SK-N-SH treated with all-trans-retinoic acid at 6 μM for 48 hours (cell line): ENCODE data around the gene KIF26A.

Experiments used
- ATAC-seq: fragments of 200-7000 bp; cut with Tn5 transposase; 3 replicates; pipeline ENCODE4 v1.9.1; 2020; ENCODE audit warnings: mild to moderate bottlenecking, moderate library complexity
- ARNTL ChIP-seq: fragments of 450-650 bp; formaldehyde crosslinking; IDR thresholded peaks from 2 replicates; pipeline ENCODE4 v1.5.0; 2020; ENCODE audit warnings: low read depth, mild to moderate bottlenecking, moderate library complexity, borderline replicate concordance
- BACH2 ChIP-seq: fragments of 250-450 bp; sonication (Bioruptor Pico); IDR thresholded peaks from 2 replicates; pipeline ENCODE4 v1.9.0; 2021; ENCODE audit warnings: mild to moderate bottlenecking, borderline replicate concordance
- CREB5 ChIP-seq: fragments of 250-450 bp; sonication (Bioruptor Pico); IDR thresholded peaks from 2 replicates; pipeline ENCODE4 v1.5.1; 2020; ENCODE audit warnings: low read depth, mild to moderate bottlenecking, moderate library complexity
- CSDC2 ChIP-seq: fragments of 250-450 bp; sonication (Bioruptor Pico); IDR thresholded peaks from 2 replicates; pipeline ENCODE4 v1.5.0; 2020; ENCODE audit warnings: mild to moderate bottlenecking, moderate library complexity
- CSRNP3 ChIP-seq: fragments of 250-450 bp; sonication (Bioruptor Pico); IDR thresholded peaks from 2 replicates; pipeline ENCODE4 v1.5.1; 2021; ENCODE audit warnings: mild to moderate bottlenecking, moderate library complexity
- ESRRG ChIP-seq: fragments of 250-450 bp; sonication (Bioruptor Pico); IDR thresholded peaks from 2 replicates; pipeline ENCODE4 v1.6.1; 2021; ENCODE audit warnings: mild to moderate bottlenecking
- GLIS3 ChIP-seq: fragments of 250-450 bp; sonication (Bioruptor Pico); IDR thresholded peaks from 2 replicates; pipeline ENCODE4 v1.5.0; 2020; ENCODE audit warnings: mild to moderate bottlenecking, moderate library complexity
- ISL1 ChIP-seq: fragments of 250-450 bp; sonication (Bioruptor Pico); IDR thresholded peaks from 2 replicates; pipeline ENCODE4 v2.1.2; 2022; ENCODE audit warnings: mild to moderate bottlenecking, moderate library complexity
- OSR1 ChIP-seq: fragments of 250-450 bp; sonication (Bioruptor Pico); IDR thresholded peaks from 2 replicates; pipeline ENCODE4 v1.8.0; 2022; ENCODE audit warnings: moderate library complexity, mild to moderate bottlenecking, inconsistent platforms
- POU6F1 ChIP-seq: fragments of 250-450 bp; sonication (Bioruptor Pico); IDR thresholded peaks from 2 replicates; pipeline ENCODE4 v1.8.0; 2021; ENCODE audit warnings: low read depth, mild to moderate bottlenecking, moderate library complexity, borderline replicate concordance
- PPARA ChIP-seq: fragments of 250-450 bp; sonication (Bioruptor Pico); IDR thresholded peaks from 2 replicates; pipeline ENCODE4 v1.5.0; 2020; ENCODE audit warnings: mild to moderate bottlenecking, borderline replicate concordance
- SNAI2 ChIP-seq: fragments of 250-450 bp; sonication (Bioruptor Pico); IDR thresholded peaks from 2 replicates; pipeline ENCODE4 v1.5.0; 2020; ENCODE audit warnings: mild to moderate bottlenecking, moderate library complexity
- TCF4 ChIP-seq: fragments of 250-450 bp; sonication (Bioruptor Pico); IDR thresholded peaks from 2 replicates; pipeline ENCODE4 v1.8.0; 2021; ENCODE audit warnings: mild to moderate bottlenecking, moderate library complexity, borderline replicate concordance
- TSHZ2 ChIP-seq: fragments of 250-450 bp; sonication (Bioruptor Pico); IDR thresholded peaks from 2 replicates; pipeline ENCODE4 v1.5.0; 2020; ENCODE audit warnings: mild to moderate bottlenecking, moderate library complexity
- ZFP3 ChIP-seq: fragments of 250-450 bp; sonication (Bioruptor Pico); IDR thresholded peaks from 2 replicates; pipeline ENCODE4 v1.5.0; 2020; ENCODE audit warnings: mild to moderate bottlenecking, moderate library complexity
- ZFP30 ChIP-seq: fragments of 450-650 bp; formaldehyde crosslinking; IDR thresholded peaks from 2 replicates; pipeline ENCODE4 v1.5.0; 2022; ENCODE audit warnings: mild to moderate bottlenecking, moderate library complexity
- ZNF565 ChIP-seq: fragments of 450-650 bp; formaldehyde crosslinking; conservative IDR thresholded peaks from 2 replicates; pipeline ENCODE4 v1.5.0; 2020; ENCODE audit warnings: low read depth, mild to moderate bottlenecking, moderate library complexity
- ZNF70 ChIP-seq: fragments of 450-650 bp; formaldehyde crosslinking; IDR thresholded peaks from 2 replicates; pipeline ENCODE4 v1.5.0; 2020; ENCODE audit warnings: mild to moderate bottlenecking, moderate library complexity
- ZNF8 ChIP-seq: fragments of 450-650 bp; formaldehyde crosslinking; IDR thresholded peaks from 2 replicates; pipeline ENCODE4 v1.5.0; 2020; ENCODE audit warnings: mild to moderate bottlenecking, moderate library complexity
- TF ChIP-seq, protein P1 (sequence below): fragments of 250-450 bp; sonication (Bioruptor Pico); IDR thresholded peaks from 2 replicates; pipeline ENCODE4 v1.8.0; 2020; ENCODE audit warnings: mild to moderate bottlenecking, moderate library complexity, borderline replicate concordance

KIF26A gene

GRCh38 chr14:104106471-104106991, 31.9 kb upstream of the KIF26A start:
- TF ChIP-seq ZFP30: no peak
- TF ChIP-seq CSDC2: no peak
- no peak for TF ChIP-seq BACH2 (CRISPR knock-in tag)
- TF ChIP-seq ISL1 (CRISPR knock-in tag): no peak
- TF ChIP-seq ZNF565 (CRISPR knock-in tag): no peak
- TF ChIP-seq, all 23 proteins: peak for 0
- ATAC-seq: no peak

GRCh38 chr14:104107101-104107581, 31.2 kb upstream of the KIF26A start:
- no peak for TF ChIP-seq SNAI2 (CRISPR knock-in tag)
- no peak for TF ChIP-seq CREB5 (CRISPR knock-in tag)
- TF ChIP-seq ZFP30: no peak
- no peak for TF ChIP-seq BACH2 (CRISPR knock-in tag)
- no peak for TF ChIP-seq ZNF70 (CRISPR knock-in tag)
- TF ChIP-seq GLIS3 (CRISPR knock-in tag): no peak
- TF ChIP-seq CSRNP3 (CRISPR knock-in tag): no peak
- no peak for TF ChIP-seq ISL1 (CRISPR knock-in tag)
- TF ChIP-seq PPARA (CRISPR knock-in tag): no peak
- no peak for TF ChIP-seq CSDC2
- TF ChIP-seq TSHZ2 (CRISPR knock-in tag): no peak
- TF ChIP-seq, protein P1, sequence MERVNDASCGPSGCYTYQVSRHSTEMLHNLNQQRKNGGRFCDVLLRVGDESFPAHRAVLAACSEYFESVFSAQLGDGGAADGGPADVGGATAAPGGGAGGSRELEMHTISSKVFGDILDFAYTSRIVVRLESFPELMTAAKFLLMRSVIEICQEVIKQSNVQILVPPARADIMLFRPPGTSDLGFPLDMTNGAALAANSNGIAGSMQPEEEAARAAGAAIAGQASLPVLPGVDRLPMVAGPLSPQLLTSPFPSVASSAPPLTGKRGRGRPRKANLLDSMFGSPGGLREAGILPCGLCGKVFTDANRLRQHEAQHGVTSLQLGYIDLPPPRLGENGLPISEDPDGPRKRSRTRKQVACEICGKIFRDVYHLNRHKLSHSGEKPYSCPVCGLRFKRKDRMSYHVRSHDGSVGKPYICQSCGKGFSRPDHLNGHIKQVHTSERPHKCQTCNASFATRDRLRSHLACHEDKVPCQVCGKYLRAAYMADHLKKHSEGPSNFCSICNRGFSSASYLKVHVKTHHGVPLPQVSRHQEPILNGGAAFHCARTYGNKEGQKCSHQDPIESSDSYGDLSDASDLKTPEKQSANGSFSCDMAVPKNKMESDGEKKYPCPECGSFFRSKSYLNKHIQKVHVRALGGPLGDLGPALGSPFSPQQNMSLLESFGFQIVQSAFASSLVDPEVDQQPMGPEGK: no peak
- TF ChIP-seq ZFP3: no peak
- no peak for TF ChIP-seq ZNF8 (CRISPR knock-in tag)
- TF ChIP-seq, all 23 proteins: peak for 0
- no peak for ATAC-seq

DNA sequence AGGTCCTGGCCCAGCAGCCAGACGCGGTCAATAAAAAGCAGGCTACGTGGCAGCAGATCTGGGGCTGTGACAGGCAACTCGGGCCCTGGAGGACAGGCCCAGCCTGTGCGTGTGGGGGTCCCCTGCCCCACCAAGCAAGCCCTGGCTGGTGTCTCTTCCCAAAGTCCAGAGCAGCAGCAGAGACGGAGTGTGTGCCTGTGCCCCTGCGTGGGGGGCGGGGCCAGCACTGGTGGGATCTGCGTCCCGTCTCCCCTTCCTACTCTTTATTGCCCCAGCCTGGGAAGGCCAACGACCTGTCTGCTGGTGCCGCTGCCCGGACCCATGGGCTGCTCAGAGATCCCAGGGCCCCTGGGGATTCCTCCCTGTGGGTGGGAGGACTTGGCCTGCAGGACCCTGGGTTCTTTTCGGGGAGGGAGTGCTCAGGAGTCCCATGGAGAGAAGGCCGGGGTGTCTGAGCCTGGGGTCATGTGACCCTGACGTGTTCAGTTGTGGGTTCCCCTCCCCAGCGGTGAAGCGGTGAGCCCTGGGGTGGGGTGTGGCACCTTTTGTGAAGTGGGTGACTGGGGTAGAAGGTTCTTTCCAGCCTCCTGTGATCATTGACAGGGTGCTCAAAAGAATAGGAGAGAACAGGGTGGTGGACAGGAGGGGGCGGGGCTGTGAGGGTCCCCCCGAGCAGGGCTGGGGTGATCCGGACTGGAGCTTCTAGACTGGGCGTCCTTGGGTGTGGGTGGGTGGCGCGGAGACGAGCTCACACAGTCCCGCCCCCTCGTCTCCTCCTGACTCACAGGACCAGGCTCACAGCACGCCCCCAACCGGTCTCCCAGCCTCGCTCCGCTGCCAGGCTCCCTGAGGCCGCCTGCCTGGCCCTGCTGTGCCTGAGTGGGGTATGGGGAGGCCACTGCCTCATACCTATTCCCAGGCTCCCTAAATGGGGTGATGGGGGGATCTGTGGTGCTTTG, 30.5 kb upstream of the KIF26A start:
- ATAC-seq: no peak
- no peak for TF ChIP-seq POU6F1 (CRISPR knock-in tag)
- no peak for TF ChIP-seq TCF4 (CRISPR knock-in tag)
- TF ChIP-seq ESRRG (CRISPR knock-in tag): no peak
- no peak for TF ChIP-seq OSR1 (CRISPR knock-in tag)
- no peak for TF ChIP-seq TSHZ2 (CRISPR knock-in tag)
- TF ChIP-seq, protein P1: no peak
- no peak for TF ChIP-seq CSRNP3 (CRISPR knock-in tag)
- no peak for TF ChIP-seq ZNF565 (CRISPR knock-in tag)
- TF ChIP-seq ZFP3: no peak
- no peak for TF ChIP-seq ARNTL (CRISPR knock-in tag)
